H1 (cell line): ENCODE results near the gene TTC3.

Experiments used
- CEBPB ChIP-seq: IDR thresholded peaks from 2 replicates; pipeline ENCODE4 v1.6.1; 2012; ENCODE audit warnings: low read depth, low read length
- EZH2 ChIP-seq: fragments of 200-600 bp; sonication (generic); IDR thresholded peaks from 2 replicates; pipeline ENCODE4 v1.7.1; 2012; ENCODE audit warnings: low read depth, mild to moderate bottlenecking, moderate library complexity, low read length, inconsistent platforms; ENCODE audit not compliant: severe bottlenecking
- NRF1 ChIP-seq: IDR thresholded peaks from 2 replicates; pipeline ENCODE4 v1.6.1; 2011; ENCODE audit warnings: mild to moderate bottlenecking, low read depth, low read length, improper control_type of control experiment
- POLR2A ChIP-seq, 2 experiments: IDR thresholded peaks; 1 replicate in 1 of 2; 2 replicates in 1 of 2; pipeline ENCODE4 v1.6.1; 2011; ENCODE audit warnings: low read depth in 2 of 2, low read length in 2 of 2, mild to moderate bottlenecking in 2 of 2; ENCODE audit errors: control extremely low read depth in 1 of 2
- RBBP5 ChIP-seq: IDR thresholded peaks from 2 replicates; pipeline ENCODE4 v1.7.1; 2012; ENCODE audit warnings: low read depth, mild to moderate bottlenecking, inconsistent platforms, low read length, moderate library complexity, borderline replicate concordance
- SIN3A ChIP-seq, 2 experiments: IDR thresholded peaks in 1 of 2; conservative IDR thresholded peaks in 1 of 2; 2 replicates each; pipeline ENCODE4 v1.6.1; 2011 to 2012; ENCODE audit warnings: low read length in 2 of 2, improper control_type of control experiment in 1 of 2, low read depth in 1 of 2, mild to moderate bottlenecking in 1 of 2
- SRF ChIP-seq: IDR thresholded peaks from 2 replicates; pipeline ENCODE4 v1.6.1; 2011; ENCODE audit warnings: mild to moderate bottlenecking, low read depth, low read length, moderate library complexity
- SUZ12 ChIP-seq: fragments of 200-600 bp; sonication (generic); IDR thresholded peaks from 2 replicates; pipeline ENCODE4 v1.6.1; 2012; ENCODE audit warnings: mild to moderate bottlenecking, inconsistent platforms, low read length, moderate library complexity, mixed read lengths
- TCF12 ChIP-seq: IDR thresholded peaks from 2 replicates; pipeline ENCODE4 v1.6.1; 2011; ENCODE audit warnings: low read depth, mild to moderate bottlenecking, low read length
- TEAD4 ChIP-seq: IDR thresholded peaks from 2 replicates; pipeline ENCODE4 v1.6.1; 2012; ENCODE audit warnings: low read depth, low read length, inconsistent platforms, mixed read lengths
- YY1 ChIP-seq: IDR thresholded peaks from 2 replicates; pipeline ENCODE4 v1.6.1; 2011; ENCODE audit warnings: low read depth, mild to moderate bottlenecking, low read length
- TF ChIP-seq, protein P1 (sequence below), 3 experiments: IDR thresholded peaks; 1 replicate in 2 of 3; 2 replicates in 1 of 3; pipeline versions ENCODE4 v1.5.1 to v1.6.1; 2011; ENCODE audit warnings: low read length in 3 of 3, mild to moderate bottlenecking in 3 of 3, inconsistent platforms in 2 of 3, low read depth in 1 of 3, moderate library complexity in 1 of 3; ENCODE audit not compliant: insufficient read depth in 1 of 3; ENCODE audit errors: control extremely low read depth in 1 of 3
- TF ChIP-seq, protein P2 (sequence below): IDR thresholded peaks from 2 replicates; pipeline ENCODE4 v1.6.1; 2011; ENCODE audit warnings: low read length, improper control_type of control experiment
- TF ChIP-seq, protein P3 (sequence below): IDR thresholded peaks from 2 replicates; pipeline ENCODE4 v1.6.1; 2011; ENCODE audit warnings: low read depth, mild to moderate bottlenecking, low read length; ENCODE audit not compliant: insufficient read depth

GRCh38 chr21:37159053-37159776 is 86.2 kb downstream of the TTC3 start:
- TF ChIP-seq POLR2A (IDR thresholded peaks at IDR 0.05; ENCODE audit: control extremely low read depth in 1 of 2, low read depth in 2 of 2, low read length in 2 of 2) (no peak), SRF (no peak), EZH2 (no peak), SUZ12 (no peak), SIN3A (conservative IDR thresholded peaks at IDR 0.05 in 1 of 2, IDR thresholded peaks at IDR 0.05 in 1 of 2; ENCODE audit: low read depth in 1 of 2, low read length in 2 of 2) (no peak), YY1 (no peak), CEBPB (no peak), RBBP5 (no peak), TEAD4 (no peak), NRF1 (no peak), TCF12 (no peak)
- TF ChIP-seq, protein P1, sequence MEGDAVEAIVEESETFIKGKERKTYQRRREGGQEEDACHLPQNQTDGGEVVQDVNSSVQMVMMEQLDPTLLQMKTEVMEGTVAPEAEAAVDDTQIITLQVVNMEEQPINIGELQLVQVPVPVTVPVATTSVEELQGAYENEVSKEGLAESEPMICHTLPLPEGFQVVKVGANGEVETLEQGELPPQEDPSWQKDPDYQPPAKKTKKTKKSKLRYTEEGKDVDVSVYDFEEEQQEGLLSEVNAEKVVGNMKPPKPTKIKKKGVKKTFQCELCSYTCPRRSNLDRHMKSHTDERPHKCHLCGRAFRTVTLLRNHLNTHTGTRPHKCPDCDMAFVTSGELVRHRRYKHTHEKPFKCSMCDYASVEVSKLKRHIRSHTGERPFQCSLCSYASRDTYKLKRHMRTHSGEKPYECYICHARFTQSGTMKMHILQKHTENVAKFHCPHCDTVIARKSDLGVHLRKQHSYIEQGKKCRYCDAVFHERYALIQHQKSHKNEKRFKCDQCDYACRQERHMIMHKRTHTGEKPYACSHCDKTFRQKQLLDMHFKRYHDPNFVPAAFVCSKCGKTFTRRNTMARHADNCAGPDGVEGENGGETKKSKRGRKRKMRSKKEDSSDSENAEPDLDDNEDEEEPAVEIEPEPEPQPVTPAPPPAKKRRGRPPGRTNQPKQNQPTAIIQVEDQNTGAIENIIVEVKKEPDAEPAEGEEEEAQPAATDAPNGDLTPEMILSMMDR (IDR thresholded peaks at IDR 0.05; ENCODE audit: control extremely low read depth in 1 of 3, insufficient read depth in 1 of 3, low read depth in 1 of 3, low read length in 3 of 3) = no peak
- TF ChIP-seq, protein P2, sequence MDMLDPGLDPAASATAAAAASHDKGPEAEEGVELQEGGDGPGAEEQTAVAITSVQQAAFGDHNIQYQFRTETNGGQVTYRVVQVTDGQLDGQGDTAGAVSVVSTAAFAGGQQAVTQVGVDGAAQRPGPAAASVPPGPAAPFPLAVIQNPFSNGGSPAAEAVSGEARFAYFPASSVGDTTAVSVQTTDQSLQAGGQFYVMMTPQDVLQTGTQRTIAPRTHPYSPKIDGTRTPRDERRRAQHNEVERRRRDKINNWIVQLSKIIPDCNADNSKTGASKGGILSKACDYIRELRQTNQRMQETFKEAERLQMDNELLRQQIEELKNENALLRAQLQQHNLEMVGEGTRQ = no peak
- TF ChIP-seq, protein P3, sequence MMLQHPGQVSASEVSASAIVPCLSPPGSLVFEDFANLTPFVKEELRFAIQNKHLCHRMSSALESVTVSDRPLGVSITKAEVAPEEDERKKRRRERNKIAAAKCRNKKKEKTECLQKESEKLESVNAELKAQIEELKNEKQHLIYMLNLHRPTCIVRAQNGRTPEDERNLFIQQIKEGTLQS = no peak
